GM18907 (cell line): ENCODE data around the gene STAC.

Experiments used
- ATAC-seq: cut with Tn5 transposase; IDR thresholded peaks from one replicate; pipeline ENCODE4 v1.9.1; 2021; ENCODE audit warnings: mild to moderate bottlenecking, moderate library complexity; ENCODE audit not compliant: unreplicated experiment

STAC gene, protein sequence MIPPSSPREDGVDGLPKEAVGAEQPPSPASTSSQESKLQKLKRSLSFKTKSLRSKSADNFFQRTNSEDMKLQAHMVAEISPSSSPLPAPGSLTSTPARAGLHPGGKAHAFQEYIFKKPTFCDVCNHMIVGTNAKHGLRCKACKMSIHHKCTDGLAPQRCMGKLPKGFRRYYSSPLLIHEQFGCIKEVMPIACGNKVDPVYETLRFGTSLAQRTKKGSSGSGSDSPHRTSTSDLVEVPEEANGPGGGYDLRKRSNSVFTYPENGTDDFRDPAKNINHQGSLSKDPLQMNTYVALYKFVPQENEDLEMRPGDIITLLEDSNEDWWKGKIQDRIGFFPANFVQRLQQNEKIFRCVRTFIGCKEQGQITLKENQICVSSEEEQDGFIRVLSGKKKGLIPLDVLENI

DNA sequence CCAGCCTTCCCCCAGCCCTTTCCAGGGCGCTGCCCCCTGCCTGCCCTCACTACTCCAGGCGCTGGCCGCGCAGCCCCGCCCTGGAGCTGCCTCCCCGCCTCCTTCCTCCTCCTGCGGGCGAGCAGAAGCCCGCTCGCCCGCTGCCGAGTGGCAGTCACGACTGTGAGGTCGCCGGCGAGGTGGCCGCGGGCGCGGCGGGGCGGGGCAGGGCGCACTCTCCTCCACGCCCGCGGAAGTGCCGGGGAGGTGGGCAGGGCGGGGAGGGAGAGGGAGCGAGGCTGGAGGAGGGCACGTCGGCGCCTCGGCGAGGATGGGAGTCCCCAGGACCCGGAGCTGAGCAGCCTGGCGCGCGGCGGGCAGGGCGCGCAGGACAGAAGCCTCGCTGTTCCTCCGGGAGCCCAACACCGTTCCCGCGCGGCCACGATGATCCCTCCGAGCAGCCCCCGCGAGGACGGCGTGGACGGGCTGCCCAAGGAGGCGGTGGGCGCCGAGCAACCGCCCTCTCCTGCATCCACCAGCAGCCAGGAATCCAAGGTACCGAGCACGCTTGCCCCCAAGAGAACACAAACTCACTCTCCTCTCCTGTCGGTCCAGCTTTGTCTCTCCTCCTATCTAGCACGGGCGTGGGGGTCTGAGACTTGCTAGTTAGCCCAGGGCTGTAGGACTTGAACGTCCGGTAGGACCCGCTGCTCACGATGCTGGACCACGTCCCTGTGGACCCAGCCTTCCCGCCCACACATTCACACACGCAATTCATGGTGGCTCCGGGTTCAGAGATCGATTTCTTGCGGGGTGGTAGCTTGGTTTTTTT is at the start of gene STAC:
STAC (plus strand) TSS at position 284 of the 811 bp plus-strand sequence; CDS start at position 424, 140 bp downstream.
- no peak for ATAC-seq

DNA sequence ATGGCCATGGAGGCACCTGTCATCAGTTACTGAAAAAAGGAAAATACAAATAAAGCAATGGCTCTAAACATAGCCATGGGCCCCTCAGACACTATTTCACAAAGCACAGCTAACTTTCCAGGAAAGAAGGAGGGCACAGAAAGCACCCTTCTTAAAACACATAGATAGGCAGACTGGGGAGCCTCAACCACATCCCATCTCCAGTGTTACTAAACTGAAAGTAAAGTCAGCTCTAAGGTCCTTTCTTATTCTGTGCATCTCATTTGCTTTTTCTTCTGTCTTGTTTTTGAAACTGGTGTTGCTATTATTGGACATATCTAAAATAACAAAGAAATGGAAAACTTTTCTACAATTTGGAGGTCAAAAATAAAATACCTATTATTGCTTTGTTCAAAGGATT is 48.2 kb upstream of the STAC start:
- no peak for ATAC-seq

DNA sequence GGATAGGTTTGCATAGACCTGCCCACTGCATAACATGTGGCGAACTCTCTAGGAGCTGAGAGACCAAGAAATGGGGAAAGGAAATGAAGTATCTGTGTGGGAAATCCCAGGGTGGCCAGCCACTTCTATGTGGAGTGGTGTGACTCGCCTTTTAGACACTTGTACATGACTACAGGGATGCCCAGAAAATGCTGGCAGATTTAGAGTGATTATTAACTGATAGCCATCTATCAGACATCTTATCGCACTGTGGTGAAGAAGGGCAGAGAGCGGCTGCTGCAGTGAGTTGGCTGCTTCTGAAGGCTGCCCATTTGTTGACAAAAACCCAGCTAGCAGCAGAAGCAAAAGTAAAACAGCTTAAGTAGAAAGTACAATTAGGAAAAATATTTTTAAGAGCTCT is 18.1 kb upstream of the STAC start:
- ATAC-seq: no peak

DNA sequence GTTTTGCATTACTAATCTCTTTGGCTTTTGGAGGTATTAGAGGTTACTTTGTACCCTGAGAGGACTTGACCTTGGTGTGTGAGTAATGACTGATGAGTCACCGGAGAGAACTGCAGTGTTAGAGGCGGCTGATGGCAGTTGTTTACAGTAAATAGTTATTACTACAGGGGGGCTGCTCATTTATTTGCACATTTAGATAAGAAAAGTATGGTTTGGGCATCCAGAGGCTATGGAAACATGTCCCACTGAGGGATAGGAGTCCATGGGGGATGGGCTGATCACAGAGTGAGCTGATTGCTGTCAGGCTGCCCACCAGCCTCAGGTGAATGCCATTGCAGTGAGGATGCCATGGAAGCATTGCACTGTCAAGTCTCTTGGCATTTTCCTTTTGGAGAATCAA is 17.3 kb upstream of the STAC start:
- no peak for ATAC-seq

DNA sequence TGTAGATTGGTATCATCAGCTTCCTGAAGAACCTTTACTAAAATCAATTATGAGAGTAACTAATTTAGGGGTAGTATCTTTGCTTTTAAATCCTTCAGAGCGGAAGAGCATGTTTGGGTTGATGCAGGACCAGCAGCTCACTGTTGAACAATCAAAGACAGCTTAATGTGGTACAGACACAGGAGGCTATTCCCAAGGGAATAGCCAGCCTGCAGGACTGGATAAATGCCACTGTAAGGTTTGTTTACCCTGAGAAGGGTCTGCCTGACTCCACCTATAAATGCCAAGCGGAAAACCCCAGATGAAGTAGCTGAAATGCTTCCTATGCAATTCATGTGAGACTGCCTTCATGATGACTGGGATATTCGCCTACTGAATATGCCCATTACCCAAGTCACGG is 16.0 kb upstream of the STAC start:
- no peak for ATAC-seq

DNA sequence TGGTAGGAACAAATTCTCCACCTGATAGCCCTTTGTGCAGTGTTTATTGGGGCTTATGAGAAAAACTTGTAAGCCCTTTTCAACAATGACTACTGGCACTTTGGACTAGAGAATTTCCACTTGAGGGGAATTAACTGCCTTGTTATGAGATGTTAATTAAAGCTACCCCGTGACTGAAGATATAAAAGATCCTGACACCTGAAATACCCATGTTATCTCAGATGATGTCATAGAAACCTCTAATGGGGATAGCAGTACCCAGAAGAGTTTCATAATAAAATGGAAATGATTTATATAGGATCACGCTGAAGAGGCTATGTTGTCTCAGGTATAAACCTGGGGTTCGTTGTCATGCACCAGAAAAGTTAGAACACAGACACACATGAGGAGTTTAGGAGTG is 14.5 kb upstream of the STAC start:
- ATAC-seq: no peak

DNA sequence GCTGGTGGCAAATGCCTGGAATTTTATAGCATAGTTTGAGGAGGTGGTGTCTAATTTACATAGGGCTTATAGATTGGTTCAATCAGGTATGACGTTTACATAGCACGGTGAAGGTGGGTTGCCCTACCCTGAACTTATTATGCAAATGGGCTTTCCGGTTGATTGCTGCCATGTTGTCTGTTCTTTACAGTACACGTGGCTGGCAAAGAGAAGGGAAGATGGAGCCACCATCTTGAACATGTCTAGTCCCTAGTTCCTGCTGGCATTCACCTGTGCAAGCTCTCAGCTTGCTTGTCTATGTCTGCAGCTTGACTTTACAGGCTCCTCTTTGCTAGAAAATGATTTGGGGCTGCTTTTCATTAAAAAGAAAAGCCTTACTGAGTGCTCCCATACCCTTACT is 14.0 kb upstream of the STAC start:
- no peak for ATAC-seq

DNA sequence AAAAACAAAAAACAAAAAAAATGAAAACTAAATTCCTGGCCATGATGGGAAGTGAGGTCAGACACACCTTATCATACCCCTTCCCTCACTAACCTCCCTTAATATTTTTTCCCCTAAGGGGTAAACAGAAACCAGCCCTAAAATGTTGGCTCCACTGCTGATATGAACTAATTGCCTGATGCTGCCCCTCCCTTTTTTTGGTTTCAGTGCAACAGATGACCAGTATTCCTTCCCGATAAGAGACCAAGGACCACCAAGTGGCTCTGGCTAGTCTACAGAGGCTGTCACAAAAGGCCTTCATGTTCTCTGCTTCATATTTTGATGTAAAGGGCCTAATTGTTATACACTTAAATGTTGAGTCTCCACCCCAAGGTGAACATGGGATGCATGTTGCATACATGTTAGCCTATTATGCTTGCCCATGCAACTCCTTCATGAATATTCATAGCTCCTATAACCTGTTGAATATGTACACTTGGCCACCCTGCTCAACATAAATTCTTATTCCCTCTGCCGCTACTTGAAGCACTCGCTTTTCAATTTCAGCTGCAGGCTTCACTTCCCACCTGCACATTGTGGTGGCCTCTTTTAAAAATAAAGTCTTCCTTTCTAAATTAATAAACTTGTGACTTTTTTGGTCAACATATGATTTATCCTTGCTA is 12.3 kb upstream of the STAC start:
- ATAC-seq: no peak

DNA sequence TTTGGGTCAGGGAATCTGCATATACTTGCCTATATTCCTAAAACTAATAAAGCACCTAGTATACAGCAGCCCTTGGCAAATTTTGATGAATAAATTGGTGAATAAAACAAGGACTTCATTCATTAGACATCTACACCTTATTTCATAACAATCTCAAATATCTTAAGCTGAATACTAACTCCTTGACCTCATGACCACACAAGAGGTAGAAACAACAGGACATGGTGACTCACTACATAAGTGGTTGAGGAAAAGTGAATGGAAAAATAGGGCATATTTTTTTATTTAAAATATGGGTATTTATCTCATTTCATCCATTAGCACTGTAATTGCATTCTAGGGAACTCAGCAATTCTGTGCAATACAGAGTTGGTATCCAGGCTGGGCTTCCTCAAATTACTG is 7.8 kb upstream of the STAC start:
- ATAC-seq: no peak

DNA sequence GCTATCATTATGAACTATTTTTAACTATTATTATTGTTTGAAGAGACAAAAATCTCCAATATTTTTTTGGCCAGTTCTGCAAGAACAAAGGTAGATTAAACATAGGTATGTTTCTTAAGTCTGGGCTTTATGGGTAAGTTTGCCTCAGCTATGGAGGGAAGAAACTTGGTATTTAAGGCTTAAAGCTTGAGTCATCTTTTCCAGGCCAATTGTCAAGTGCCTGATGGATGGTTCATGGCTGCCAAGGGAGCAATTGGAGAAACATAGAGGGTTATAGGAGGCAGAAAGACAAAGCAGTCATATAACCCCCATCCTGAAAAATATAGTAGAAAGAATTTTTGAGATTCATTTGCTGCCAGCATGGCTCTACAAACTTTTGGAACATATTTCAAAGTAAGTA is 7.2 kb upstream of the STAC start:
- ATAC-seq: no peak

DNA sequence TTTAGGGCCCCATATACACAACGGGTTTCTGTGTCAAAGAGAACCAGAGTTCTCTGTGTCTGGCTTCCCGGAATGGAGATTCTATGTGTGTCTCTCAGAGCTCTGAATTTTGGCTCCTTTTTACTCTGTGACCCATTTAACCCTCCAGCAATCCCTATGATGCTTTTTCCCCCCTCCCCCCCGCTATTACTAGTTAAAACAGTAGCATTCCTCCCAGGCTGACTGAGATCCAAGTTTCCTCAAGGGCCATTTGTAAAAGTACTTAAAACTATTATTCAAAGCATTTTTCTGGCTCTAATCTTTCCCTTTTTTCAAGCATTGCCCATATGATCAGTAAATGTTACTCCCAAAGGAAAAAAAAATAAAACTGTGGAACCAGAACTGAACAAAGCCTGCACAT is 6.6 kb upstream of the STAC start:
- ATAC-seq: no peak

DNA sequence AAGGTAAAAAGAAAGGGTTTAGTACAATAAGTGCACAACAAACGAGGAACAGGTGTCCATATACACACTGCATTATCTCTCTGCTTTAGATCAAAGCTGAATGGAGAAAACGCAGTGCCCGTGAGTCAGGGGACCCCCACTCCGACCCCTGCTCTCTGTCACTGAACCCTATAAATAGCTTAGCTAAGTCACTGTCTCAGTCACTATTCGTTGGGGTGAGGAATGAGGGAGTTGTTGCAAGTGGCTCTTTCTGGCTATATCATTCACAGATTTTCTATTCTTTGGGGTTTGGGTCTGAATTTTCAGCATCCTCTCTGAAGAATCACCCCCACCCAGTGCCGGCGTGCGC is 458 bp upstream of the STAC start:
- ATAC-seq: no peak

DNA sequence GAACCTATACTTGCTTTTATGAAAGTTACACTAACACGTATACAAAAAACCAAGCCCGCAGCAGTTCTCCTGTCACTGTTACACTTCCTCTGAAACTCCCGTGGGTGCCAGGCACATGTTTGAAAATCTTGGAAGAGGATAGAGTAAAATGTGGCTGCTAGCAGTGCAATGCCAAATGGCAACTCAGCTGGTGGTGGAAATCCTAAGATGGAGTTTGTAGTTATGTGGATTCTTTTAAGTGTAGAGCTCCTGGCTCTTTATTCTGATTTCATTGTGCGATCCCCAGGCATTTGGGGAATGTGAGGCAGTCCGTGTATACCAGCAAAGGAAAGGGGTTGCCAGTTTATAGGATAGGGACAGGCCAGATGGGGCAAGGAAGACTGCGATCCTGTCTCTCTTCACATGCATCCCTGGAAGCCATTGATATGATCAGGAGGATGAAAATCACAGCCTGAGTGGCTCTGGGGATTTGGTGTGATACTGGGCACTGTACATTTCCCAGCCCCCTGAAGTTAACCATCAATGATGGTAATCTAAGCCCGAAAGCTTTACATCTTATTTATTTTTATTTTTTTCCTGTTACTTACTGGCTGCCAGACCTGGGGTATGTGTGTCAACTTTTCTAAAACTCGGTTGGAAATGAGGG is 1.1 kb downstream of the STAC start:
- ATAC-seq: no peak

DNA sequence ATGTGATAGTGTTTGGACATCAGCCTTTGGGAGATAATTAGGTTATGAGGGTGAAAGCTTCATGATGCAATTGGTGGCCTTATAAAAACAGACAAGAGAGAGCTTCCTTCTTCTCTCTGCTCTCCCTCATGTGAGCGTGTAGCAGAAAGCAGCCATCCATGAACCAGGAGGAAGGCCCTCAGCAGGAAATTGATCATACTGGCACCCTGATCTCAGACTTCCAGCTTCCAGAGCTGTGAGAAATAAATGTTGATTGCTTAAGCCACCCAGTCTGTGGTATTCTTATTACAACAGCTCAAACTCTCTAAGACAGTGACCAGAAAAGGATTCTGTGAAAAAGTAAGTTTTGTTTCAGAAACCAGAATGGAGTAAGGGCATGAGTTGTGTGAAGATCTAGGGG is 13.3 kb downstream of the STAC start:
- no peak for ATAC-seq

DNA sequence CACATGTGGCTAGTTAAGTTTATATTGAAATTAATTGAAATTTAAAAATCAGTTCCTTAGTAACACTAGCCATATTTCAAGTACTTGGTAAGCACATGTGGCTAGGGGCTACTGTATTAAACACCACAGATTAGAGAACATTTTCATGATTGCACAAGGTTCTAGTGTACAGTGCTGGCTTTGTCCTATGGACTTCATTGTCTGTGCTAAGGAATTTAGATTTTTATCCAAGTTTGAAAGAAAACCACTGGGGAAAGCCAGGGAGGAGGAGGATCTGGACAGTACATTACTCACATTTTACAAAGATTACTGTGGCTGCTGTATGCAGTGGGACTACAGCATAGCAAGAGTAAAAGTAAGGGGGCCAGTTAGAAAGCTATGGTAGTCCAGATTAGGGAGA is 13.9 kb downstream of the STAC start:
- no peak for ATAC-seq

DNA sequence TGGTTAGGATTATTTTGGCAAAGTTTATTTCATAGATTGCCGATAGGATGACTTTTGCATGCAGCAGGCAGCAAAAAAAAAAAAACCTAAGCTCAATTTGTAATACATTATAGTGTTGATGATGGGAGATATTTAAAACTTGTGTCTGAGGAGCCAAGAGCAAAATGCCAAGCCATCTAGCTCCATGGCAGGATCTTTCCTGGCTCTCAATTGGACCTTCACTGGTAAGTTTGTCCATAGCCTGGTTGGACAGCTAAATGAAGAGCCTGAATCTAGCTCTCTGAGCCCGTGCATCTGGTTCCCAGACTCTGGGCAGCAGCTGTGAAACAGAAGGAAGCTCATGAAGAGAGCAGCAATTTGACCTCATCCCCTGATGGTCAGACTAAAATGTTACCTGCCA is 17.5 kb downstream of the STAC start:
- no peak for ATAC-seq

DNA sequence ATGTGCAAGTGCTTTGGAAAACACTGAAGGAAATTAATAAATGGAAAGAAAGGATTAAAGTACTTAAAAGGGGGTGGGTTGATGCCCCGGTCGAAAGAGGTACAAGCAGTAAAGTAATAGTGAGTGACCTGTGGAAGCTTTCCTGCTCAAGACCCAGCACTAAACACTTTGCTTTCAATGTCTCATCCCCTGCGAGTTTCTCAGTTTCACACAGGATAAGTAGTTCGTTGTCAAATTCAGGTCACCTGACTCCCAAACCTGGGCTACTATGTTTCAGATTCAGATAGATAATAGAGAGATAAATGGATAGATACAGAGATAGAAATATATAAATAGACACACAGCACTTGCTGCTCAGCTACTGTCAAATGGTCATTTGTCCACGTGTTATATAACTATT is 19.6 kb downstream of the STAC start:
- ATAC-seq: no peak

DNA sequence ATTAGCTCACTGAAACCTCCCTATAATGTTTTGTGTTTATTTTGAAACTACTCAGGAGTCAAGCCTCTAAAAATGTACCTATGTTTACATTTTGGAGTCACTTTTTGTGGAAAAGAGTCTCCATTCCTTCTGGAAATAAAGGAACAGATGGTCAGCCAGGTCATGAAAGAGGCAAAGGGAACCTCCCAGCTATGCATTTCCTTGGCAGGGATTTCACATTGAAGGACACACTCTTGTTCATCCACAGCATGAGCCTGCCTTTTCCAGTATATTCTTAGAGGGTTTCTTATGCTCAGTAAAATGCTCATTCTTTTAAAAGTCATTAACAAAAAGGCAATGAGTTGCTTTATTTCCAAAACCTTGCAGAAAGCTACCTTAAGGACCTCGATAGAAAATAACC is 20.8 kb downstream of the STAC start:
- no peak for ATAC-seq

DNA sequence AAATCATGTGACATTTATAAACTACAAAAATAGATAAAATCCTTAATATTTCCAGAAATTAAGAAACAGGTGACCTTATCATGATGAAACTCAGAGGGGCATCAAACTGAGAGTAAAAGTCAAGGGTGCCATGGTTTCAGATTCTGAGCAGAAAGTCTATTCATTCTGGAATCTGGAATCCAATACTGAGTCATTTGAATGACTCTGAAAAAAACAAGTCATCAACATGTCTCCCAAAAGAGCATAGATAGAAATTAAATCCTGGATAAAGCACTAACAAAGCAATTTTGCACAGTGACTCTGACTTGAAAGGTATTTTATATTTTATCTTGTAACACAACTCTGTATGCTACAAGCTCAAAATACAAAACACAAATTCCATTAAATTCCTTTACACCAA is 23.4 kb downstream of the STAC start:
- ATAC-seq: no peak

DNA sequence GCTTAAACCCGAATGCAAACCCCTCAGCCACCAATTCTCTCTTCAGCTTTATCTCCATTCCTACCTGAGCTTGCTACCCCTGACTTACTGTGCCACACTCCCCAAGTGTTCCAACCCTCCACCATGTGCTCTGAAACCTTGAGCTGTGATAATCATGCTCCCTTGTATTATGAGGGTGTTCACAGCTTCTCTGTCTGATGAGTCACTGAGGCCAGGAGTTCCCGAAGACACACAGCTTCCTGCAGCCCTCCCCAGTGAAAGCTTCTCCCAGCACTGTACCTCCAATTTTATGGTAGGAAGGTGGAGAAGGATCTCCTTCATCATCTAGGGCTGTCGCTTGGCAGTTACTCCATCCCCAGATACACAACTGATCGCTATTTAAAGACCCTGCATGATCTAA is 24.9 kb downstream of the STAC start:
- ATAC-seq: no peak

DNA sequence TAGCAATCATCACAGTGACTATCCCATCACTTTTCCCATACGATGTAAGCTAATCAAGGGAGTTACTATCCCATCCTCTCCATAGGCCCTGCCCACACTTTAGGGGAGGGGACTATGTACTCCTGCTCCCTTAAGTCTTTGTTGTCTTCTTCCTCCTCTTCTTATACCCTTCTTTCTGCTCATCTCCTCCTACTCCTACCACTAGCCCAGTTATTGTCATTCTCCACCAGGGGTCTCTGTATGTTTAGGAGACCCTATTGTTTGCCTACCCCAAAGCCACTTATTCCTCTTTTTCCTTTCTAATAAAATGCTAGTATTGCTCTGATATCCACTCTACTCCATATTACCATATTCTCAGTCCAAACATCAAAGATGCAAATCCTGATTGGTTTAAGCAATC is 27.8 kb downstream of the STAC start:
- no peak for ATAC-seq
